NB4 (cell line): ENCODE data around the gene CCDC187.
"Not testable (repeated sequence)": the region's sequence is repeated elsewhere in the genome, so short reads cannot be mapped to it uniquely, and the experiment has no call there.

Source experiments
- DNase-seq: peaks from one replicate; pipeline ENCODE4 v3.0.0; 2010; ENCODE audit warnings: low read depth
- H3K4me3 ChIP-seq: one replicate; pipeline ENCODE4 v1.5.1; 2011; ENCODE audit warnings: mild to moderate bottlenecking, low read depth, low read length, moderate library complexity
- MYC ChIP-seq: IDR thresholded peaks from 2 replicates; pipeline ENCODE4 v1.6.1; 2011; ENCODE audit warnings: low read depth, low read length
- POLR2A ChIP-seq: IDR thresholded peaks from 2 replicates; pipeline ENCODE4 v1.6.1; 2011; ENCODE audit warnings: mild to moderate bottlenecking; ENCODE audit not compliant: insufficient read length; ENCODE audit errors: extremely low read depth
- TF ChIP-seq, protein P1 (sequence below): IDR thresholded peaks from one replicate; pipeline ENCODE4 v1.5.1; 2012; ENCODE audit warnings: low read depth, low read length
- TF ChIP-seq, protein P2 (sequence below): IDR thresholded peaks from 2 replicates; pipeline ENCODE4 v1.6.1; 2011; ENCODE audit warnings: low read depth, low read length

The CCDC187 gene

DNA sequence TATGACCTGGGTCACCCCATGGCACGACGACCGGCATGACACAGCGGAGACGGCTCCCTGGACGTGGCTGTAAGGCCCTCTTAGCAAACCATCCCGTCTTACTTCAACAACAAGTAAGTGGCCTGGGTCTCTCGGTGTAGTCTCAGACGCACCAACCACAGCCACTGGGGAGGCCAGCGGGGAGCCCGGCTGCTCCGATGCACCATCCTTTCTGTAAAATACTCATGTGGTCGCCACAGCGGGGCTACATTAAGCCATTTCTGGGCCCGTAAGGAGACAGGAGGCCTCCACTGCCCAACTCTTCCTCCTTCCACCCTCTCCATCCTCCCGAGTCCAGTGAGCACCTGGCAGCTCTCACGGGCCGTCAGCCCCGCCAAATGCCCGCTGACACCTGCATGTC, 63.0 kb downstream of the CCDC187 start:
- DNase-seq, result no peak
- H3K4me3 ChIP-seq, result no peak overlapping the region
- TF ChIP-seq, protein P1, sequence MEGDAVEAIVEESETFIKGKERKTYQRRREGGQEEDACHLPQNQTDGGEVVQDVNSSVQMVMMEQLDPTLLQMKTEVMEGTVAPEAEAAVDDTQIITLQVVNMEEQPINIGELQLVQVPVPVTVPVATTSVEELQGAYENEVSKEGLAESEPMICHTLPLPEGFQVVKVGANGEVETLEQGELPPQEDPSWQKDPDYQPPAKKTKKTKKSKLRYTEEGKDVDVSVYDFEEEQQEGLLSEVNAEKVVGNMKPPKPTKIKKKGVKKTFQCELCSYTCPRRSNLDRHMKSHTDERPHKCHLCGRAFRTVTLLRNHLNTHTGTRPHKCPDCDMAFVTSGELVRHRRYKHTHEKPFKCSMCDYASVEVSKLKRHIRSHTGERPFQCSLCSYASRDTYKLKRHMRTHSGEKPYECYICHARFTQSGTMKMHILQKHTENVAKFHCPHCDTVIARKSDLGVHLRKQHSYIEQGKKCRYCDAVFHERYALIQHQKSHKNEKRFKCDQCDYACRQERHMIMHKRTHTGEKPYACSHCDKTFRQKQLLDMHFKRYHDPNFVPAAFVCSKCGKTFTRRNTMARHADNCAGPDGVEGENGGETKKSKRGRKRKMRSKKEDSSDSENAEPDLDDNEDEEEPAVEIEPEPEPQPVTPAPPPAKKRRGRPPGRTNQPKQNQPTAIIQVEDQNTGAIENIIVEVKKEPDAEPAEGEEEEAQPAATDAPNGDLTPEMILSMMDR, result no peak
- TF ChIP-seq, protein P2, sequence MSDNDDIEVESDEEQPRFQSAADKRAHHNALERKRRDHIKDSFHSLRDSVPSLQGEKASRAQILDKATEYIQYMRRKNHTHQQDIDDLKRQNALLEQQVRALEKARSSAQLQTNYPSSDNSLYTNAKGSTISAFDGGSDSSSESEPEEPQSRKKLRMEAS, result no peak
- no peak for TF ChIP-seq MYC
- no peak for TF ChIP-seq POLR2A

DNA sequence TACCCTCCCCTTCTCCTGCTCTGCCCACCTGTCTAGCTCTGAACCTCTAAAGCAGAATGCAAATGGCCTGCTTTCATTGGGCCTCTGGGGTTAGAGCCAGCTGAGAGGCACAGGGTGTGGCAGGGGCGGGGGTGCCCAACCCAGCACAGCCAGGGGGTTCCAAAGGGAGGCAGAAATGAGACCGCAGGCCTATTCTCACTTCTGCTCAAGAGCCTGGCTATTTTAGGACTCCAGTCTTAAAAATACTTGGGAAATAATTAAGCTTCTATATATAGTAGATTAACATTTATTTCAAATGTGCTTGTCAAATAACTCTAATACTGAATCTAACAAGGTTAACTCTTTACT, 63.9 kb downstream of the CCDC187 start:
- DNase-seq, result no peak
- H3K4me3 ChIP-seq, result no peak overlapping the region
- TF ChIP-seq MYC, result no peak
- TF ChIP-seq POLR2A, result no peak
- TF ChIP-seq, protein P2, result no peak
- TF ChIP-seq, protein P1, result no peak

DNA sequence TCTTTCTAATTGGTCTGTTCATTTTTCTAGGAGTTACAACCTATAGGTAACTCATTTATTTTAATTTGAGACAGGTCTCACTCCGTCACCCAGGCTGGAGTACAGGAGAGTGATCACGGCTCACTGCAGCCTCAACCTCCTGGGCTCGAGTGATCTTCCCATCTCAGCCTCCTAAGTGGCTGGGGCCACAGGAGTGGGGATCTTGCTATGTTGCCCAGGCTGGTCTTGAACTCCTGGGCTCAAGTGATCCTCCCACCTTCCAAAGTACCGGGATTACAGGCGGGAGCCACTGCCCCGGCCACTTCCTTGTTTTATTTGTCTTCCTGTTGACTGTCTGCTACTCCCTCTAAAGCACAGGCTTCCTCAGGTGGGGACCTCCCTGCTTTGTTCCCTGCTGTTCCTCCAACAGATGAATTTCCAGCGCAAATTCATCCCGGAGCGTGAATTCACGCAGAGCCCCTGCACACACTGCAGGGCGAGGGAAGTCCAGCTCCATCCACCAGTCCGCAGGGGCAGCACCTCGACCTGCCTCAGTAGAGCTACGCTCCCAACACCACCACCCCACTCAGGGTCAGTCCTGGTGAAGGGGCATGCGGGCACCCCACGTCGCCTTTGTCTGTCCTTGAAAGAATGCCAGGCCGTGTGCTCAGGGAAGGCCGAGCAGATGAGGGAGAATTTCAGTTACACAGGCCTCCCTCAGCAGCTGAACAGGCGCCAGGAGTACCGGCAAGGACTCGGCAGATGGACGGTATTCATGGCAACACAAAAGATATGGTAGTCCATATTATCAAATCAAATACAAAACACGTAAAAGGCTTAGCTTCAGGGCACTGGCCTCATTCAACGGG, 64.5 kb downstream of the CCDC187 start:
- no peak for DNase-seq
- TF ChIP-seq, protein P2, result no peak
- no peak for TF ChIP-seq MYC
- TF ChIP-seq, protein P1, result no peak
- TF ChIP-seq POLR2A, result no peak
- no peak overlapping the region for H3K4me3 ChIP-seq

DNA sequence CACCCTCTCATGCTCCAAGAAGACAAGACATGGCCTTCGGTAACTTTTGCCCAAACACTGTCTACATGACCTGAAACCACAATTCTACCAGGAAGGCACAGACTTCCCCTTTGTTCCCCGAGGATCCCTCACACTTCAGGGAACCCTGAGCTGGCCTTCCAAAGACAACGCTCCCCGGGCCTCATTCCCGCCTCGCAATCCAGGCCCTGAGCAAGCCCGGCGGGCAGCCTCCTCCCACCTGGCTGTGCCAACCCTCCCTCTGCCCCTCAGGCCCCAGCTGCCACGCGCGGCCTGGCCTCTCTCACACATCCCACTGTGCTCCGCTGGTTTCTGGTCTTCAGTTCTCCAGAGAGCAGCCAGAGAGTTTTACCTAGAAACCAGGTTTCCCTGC, 65.6 kb downstream of the CCDC187 start:
- no peak overlapping the region for H3K4me3 ChIP-seq
- no peak for DNase-seq
- TF ChIP-seq, protein P2, result no peak
- TF ChIP-seq, protein P1, result no peak
- no peak for TF ChIP-seq POLR2A
- no peak for TF ChIP-seq MYC

DNA sequence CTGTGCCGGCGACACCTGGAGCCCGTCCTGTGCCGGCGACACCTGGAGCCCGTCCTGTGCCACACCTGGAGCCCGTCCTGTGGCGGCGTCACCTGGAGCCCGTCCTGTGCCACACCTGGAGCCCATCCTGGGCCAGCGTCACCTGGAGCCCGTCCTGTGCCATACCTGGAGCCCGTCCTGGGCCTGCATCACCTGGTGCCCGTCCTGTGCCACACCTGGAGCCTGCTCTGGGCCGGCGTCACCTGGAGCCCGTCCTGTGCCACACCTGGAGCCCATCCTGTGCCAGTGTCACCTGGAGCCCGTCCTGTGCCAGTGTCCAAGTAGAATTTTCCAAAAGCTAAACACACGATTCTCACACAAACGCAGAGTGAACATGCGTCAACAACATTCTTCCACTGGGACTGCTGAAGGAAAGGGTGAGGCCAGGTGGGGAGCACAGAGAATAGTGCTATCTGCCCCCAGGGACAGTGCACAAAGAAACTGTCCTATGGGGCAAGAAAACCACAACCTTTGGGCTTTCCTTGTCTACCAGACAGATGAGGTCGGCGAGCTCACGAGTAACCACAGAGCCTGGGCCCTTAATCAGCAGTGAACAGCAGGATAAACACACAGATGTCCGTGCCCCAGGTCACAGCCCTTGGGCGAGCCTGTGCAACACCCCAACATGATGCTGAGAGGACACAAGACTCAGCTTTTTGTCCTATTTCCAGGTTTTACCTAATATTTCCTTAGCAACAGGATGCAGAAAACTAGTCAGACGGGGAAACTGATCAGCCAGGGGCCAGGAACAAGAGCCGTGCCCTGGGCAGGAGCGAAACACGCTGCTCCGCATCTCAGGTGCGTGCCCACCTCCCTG, 66.2 kb downstream of the CCDC187 start:
- peak; percentile 63 for DNase-seq
- no peak overlapping the region for H3K4me3 ChIP-seq
- TF ChIP-seq POLR2A, result no peak
- TF ChIP-seq, protein P1, result no peak
- TF ChIP-seq, protein P2, result no peak
- TF ChIP-seq MYC, result no peak

DNA sequence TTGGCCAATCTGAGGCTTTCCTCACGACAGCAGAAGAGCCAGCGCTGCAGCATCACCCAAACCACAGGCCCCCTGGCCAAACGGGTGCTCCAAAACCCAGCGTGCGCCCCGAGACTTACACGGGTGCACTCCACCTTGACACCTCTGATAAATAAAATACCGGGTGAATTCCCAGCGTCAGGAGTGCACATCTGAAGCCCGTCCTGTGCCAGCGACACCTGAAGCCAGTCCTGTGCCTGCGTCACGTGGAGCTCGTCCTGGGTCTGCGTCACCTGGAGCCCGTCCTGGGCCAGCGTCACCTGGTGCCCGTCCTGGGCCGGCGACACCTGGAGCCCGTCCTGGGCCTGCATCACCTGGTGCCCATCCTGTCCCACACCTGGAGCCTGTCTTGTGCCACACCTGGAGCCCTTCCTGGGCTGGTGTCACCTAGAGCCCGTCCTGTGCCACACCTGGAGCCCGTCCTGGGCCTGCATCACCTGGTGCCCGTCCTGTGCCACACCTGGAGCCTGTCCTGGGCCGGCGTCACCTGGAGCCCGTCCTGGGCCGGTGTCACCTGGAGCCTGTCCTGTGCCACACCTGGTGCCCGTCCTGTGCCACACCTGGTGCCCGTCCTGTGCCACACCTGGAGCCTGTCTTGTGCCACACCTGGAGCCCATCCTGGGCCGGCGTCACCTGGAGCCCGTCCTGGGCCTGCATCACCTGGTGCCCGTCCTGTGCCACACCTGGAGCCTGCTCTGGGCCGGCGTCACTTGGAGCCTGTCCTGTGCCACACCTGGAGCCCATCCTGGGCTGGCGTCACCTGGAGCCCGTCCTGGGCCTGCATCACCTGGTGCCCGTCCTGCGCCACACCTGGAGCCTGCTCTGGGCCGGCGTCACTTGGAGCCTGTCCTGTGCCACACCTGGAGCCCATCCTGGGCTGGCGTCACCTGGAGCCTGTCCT, 67.2 kb downstream of the CCDC187 start:
- DNase-seq, H3K4me3 ChIP-seq: not testable (repeated sequence)
